GM10248 (cell line): ENCODE results near the gene MAB21L3.

Experiments
- CTCF ChIA-PET: fragments of 300-600 bp; sonication (Branson Sonifier 250); formaldehyde crosslinking; extraction: SDS; loops from one replicate; lab custom pipeline; 2021; ENCODE audit warnings: antibody characterized with exemption; lab: Yijun Ruan, JAX
- POLR2A ChIA-PET: fragments of 350-650 bp; sonication (Branson Sonifier 250); formaldehyde crosslinking; extraction: SDS; loops from one replicate; lab custom pipeline; 2020; ENCODE audit warnings: antibody characterized with exemption; lab: Yijun Ruan, JAX
- DNase-seq: peaks from one replicate; pipeline ENCODE4 v3.0.0; 2012; ENCODE audit errors: extremely low spot score
- CTCF ChIP-seq: IDR thresholded peaks from 2 replicates; pipeline ENCODE4 v1.5.1; 2012; ENCODE audit warnings: mild to moderate bottlenecking, low read depth; ENCODE audit errors: extremely low read depth, missing control alignments, control extremely low read depth

The MAB21L3 gene

GRCh38 chr1:116129537-116129936 is 18.3 kb downstream of the MAB21L3 start:
- ChIA-PET CTCF (interaction anchor here (5.4 kb wide), 1 partner anchor 10 kb away, joined by 30 read pairs; no protein-coding TSS in a partner anchor), POLR2A (no interaction called here)
- DNase-seq = no peak
- no peak for TF ChIP-seq CTCF

- no peak for DNase-seq
- ChIA-PET POLR2A (no interaction called here), CTCF (interaction anchor here (1.3 to 5.4 kb wide), 5 partner anchors 9 to 369 kb away, joined by 3 to 30 read pairs (median 7); no protein-coding TSS in a partner anchor)
- TF ChIP-seq CTCF = no peak
These were observed 19.2 kb downstream of the MAB21L3 start for GRCh38 chr1:116130356-116130755.

GRCh38 chr1:116131170-116131569 is 20.0 kb downstream of the MAB21L3 start:
- ChIA-PET CTCF (interaction anchor here (1.3 to 5.4 kb wide), 6 partner anchors 8 to 368 kb away, joined by 3 to 30 read pairs (median 6); no protein-coding TSS in a partner anchor), POLR2A (no interaction called here)
- DNase-seq = no peak
- TF ChIP-seq CTCF = no peak

GRCh38 chr1:116131866-116132605 is 20.8 kb downstream of the MAB21L3 start:
- no peak for TF ChIP-seq CTCF
- no peak for DNase-seq
- POLR2A ChIA-PET = no interaction called here

GRCh38 chr1:116133696-116134475 is 22.7 kb downstream of the MAB21L3 start:
- no peak for TF ChIP-seq CTCF
- ChIA-PET CTCF (interaction anchor here (0.8 to 2.4 kb wide), 8 partner anchors 11 to 365 kb away, joined by 3 to 14 read pairs (median 3); no protein-coding TSS in a partner anchor), POLR2A (no interaction called here)
- DNase-seq = no peak

More at GRCh38 chr1:116131866-116132605, 20.8 kb downstream of the MAB21L3 start:
- CTCF ChIA-PET = interaction anchor here (1.1 to 5.4 kb wide), 8 partner anchors 7 to 367 kb away, joined by 3 to 30 read pairs (median 6); no protein-coding TSS in a partner anchor

GRCh38 chr1:116134476-116134773 is 23.2 kb downstream of the MAB21L3 start:
- POLR2A ChIA-PET = no interaction called here
- CTCF ChIA-PET = interaction anchor here (1.0 to 2.4 kb wide), 3 partner anchors 11 to 365 kb away, joined by 3 to 14 read pairs (median 4); no protein-coding TSS in a partner anchor

More at GRCh38 chr1:116134476-116134773, 23.2 kb downstream of the MAB21L3 start:
- DNase-seq = no peak
- no peak for TF ChIP-seq CTCF
